Vagina (tissue), 2 donors: ENCODE results near the gene DDX39B.

Experiments used
- POLR2A ChIP-seq, 2 donors: fragments of 450-650 bp; IDR thresholded peaks; one replicate each; pipeline ENCODE4 v1.6.1; 2017; ENCODE audit warnings: antibody characterized with exemption in 2 of 2, mild to moderate bottlenecking in 2 of 2, moderate library complexity in 2 of 2
- POLR2AphosphoS5 ChIP-seq, 2 donors: sonication (generic); formaldehyde crosslinking; IDR thresholded peaks; one replicate each; pipeline ENCODE4 v1.9.0; 2017; ENCODE audit warnings: antibody characterized with exemption in 2 of 2, mild to moderate bottlenecking in 2 of 2, low read depth in 1 of 2; ENCODE audit not compliant: insufficient read depth in 1 of 2
- TF ChIP-seq, protein P1 (sequence below), 3 experiments: fragments of 450-650 bp in 2 of 3; fragments of 200-600 bp in 1 of 3; sonication (generic) in 1 of 3; IDR thresholded peaks; one replicate each; pipeline ENCODE4 v1.5.1; 2017 to 2019; ENCODE audit warnings: antibody characterized with exemption in 3 of 3, mild to moderate bottlenecking in 2 of 3, moderate library complexity in 2 of 3

DNA sequence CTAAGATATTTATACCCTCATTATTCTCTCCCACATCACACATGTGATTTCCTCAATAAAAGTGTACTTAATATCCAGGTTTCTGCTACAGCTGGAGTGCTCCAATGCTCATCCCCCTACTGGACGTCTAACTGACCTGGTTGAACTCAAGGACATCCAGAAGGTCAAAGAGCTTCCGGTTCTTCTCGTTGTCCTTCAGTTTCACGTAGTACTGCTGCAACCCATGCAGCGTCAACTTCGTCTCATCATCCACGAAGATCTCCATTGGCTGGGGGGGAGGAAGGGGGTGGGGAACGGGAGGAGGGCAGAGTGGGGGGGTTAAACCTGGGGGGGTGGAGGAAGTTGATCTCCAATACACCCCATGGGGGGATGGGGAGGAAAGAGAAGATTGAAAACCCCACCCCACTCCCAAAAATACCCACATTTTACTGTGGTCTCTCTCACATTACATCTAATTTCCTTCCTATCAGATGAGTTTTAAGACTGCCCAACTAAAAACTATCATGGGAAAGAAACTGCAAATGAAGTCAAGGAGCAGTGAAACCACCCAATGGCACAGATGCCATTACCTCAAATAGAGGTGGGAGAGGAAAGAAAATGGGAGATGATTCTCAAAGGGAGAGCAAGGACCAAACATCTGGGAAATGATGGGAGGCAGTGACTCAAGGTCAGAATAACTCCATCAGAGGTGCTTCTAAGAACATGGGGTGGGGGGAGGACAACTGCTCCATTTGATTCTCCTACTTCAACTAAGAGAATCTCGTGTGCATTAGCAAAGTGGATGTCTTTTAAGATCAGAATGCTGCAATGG is 9.0 kb downstream of the DDX39B start:
- TF ChIP-seq POLR2AphosphoS5 (IDR thresholded peaks at IDR 0.05; ENCODE audit: insufficient read depth in 1 of 2, low read depth in 1 of 2) = no peak
- TF ChIP-seq, protein P1, sequence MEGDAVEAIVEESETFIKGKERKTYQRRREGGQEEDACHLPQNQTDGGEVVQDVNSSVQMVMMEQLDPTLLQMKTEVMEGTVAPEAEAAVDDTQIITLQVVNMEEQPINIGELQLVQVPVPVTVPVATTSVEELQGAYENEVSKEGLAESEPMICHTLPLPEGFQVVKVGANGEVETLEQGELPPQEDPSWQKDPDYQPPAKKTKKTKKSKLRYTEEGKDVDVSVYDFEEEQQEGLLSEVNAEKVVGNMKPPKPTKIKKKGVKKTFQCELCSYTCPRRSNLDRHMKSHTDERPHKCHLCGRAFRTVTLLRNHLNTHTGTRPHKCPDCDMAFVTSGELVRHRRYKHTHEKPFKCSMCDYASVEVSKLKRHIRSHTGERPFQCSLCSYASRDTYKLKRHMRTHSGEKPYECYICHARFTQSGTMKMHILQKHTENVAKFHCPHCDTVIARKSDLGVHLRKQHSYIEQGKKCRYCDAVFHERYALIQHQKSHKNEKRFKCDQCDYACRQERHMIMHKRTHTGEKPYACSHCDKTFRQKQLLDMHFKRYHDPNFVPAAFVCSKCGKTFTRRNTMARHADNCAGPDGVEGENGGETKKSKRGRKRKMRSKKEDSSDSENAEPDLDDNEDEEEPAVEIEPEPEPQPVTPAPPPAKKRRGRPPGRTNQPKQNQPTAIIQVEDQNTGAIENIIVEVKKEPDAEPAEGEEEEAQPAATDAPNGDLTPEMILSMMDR (IDR thresholded peaks at IDR 0.05) = no peak
- TF ChIP-seq POLR2A (IDR thresholded peaks at IDR 0.05) = no peak
